Measurements from ENCODE around the gene CACHD1.

GRCh38 chr1:64497088-64497883 is 27.4 kb downstream of the CACHD1 start:
- no peak for TF ChIP-seq POLR2A (IDR thresholded peaks at IDR 0.05)
- TF ChIP-seq, protein P1, sequence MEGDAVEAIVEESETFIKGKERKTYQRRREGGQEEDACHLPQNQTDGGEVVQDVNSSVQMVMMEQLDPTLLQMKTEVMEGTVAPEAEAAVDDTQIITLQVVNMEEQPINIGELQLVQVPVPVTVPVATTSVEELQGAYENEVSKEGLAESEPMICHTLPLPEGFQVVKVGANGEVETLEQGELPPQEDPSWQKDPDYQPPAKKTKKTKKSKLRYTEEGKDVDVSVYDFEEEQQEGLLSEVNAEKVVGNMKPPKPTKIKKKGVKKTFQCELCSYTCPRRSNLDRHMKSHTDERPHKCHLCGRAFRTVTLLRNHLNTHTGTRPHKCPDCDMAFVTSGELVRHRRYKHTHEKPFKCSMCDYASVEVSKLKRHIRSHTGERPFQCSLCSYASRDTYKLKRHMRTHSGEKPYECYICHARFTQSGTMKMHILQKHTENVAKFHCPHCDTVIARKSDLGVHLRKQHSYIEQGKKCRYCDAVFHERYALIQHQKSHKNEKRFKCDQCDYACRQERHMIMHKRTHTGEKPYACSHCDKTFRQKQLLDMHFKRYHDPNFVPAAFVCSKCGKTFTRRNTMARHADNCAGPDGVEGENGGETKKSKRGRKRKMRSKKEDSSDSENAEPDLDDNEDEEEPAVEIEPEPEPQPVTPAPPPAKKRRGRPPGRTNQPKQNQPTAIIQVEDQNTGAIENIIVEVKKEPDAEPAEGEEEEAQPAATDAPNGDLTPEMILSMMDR (IDR thresholded peaks at IDR 0.05), result no peak
